Uterus (tissue), 4 donors: ENCODE results near the gene TMEM45A. TPM values are rescaled to one million over a fixed set of nuclear protein-coding genes. Genes with fewer than 3 reads are reported as not detected.

Source experiments
- DNase-seq, 2 donors: peaks; one replicate each; pipeline ENCODE4 v3.0.0-alpha.2; 2019 to 2020
- H3K27ac ChIP-seq, 2 donors: fragments of 200-600 bp; sonication (generic); 1 replicate in 1 of 2; 2 replicates in 1 of 2; pipeline ENCODE4 v1.5.1; 2016 to 2018
- H3K27me3 ChIP-seq, 2 donors: fragments of 200-600 bp; sonication (generic); one replicate each; pipeline ENCODE4 v1.5.1; 2018 to 2019; ENCODE audit warnings: control low read depth in 1 of 2
- H3K36me3 ChIP-seq, 2 donors: fragments of 200-600 bp; sonication (generic); one replicate each; pipeline ENCODE4 v1.5.1; 2019; ENCODE audit warnings: control low read depth in 1 of 2
- H3K4me1 ChIP-seq, 2 donors: fragments of 200-600 bp; sonication (generic); one replicate each; pipeline ENCODE4 v1.5.1; 2018 to 2019; ENCODE audit warnings: control low read depth in 1 of 2
- H3K4me3 ChIP-seq, 2 donors: fragments of 200-600 bp; sonication (generic); 1 replicate in 1 of 2; 2 replicates in 1 of 2; pipeline ENCODE4 v1.5.1; 2018 to 2019; ENCODE audit warnings: mild to moderate bottlenecking in 1 of 2
- H3K9me3 ChIP-seq, 2 donors: fragments of 200-600 bp; sonication (generic); one replicate each; pipeline ENCODE4 v1.5.1; 2019; ENCODE audit warnings: control low read depth in 1 of 2
- POLR2A ChIP-seq, 2 donors: fragments of 450-650 bp; IDR thresholded peaks; one replicate each; pipeline ENCODE4 v1.6.1; 2016; ENCODE audit warnings: antibody characterized with exemption in 2 of 2, mild to moderate bottlenecking in 1 of 2, moderate library complexity in 1 of 2
- intact Hi-C: fragments of 100-400 bp; cut with DNase I; formaldehyde crosslinking; loops from one replicate; pipeline ENCODE4 v1.15.1; 2023; ENCODE audit warnings: low total_unique reads
- total RNA-seq, 4 donors: library from RNA; depleted of rRNA in 3 of 4; stranded (reverse); fragments of >200 nt in 3 of 4; gene quantifications; one replicate each; pipeline versions ENCODE4 v1.1.0 to v1.2.4, GENCODE V29; 2014 to 2023
- TF ChIP-seq, protein P1 (sequence below), 4 experiments: fragments of 200-600 bp in 2 of 4; fragments of 450-650 bp in 2 of 4; sonication (generic) in 2 of 4; IDR thresholded peaks; one replicate each; pipeline ENCODE4 v1.5.1; 2016 to 2019; ENCODE audit warnings: antibody characterized with exemption in 4 of 4, mild to moderate bottlenecking in 2 of 4, moderate library complexity in 1 of 4
- donor health status: DM: yes; HTN: yes; CAD: no.

Gene TMEM45A
- total RNA-seq, 4 donors from 2014 or later, result 15.4 to 51.0 (median 28.3) TPM

DNA sequence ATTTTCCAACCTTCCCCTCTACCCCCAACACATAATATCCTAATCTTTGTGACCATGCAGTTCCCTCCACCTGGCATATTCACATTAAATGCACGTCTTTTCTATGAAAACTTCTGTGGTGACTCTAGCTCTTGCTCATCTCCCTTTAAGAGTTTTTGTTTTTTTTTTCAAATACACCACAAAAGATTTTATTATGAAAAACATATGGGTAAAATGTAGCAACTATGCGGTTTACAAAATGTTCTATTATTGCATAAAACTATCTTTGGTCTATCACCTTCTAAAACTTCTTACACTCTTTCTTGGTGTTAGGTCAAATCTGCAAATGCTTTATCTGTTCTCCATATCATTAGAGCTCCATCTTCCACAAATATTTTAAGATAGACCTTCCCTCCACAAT is 78.4 kb downstream of the TMEM45A start:
- H3K4me3 ChIP-seq, result no peak overlapping the region
- intact Hi-C loops, result no loop called here
- no peak overlapping the region for H3K27ac ChIP-seq
- TF ChIP-seq POLR2A (IDR thresholded peaks at IDR 0.05), result no peak
- TF ChIP-seq, protein P1, sequence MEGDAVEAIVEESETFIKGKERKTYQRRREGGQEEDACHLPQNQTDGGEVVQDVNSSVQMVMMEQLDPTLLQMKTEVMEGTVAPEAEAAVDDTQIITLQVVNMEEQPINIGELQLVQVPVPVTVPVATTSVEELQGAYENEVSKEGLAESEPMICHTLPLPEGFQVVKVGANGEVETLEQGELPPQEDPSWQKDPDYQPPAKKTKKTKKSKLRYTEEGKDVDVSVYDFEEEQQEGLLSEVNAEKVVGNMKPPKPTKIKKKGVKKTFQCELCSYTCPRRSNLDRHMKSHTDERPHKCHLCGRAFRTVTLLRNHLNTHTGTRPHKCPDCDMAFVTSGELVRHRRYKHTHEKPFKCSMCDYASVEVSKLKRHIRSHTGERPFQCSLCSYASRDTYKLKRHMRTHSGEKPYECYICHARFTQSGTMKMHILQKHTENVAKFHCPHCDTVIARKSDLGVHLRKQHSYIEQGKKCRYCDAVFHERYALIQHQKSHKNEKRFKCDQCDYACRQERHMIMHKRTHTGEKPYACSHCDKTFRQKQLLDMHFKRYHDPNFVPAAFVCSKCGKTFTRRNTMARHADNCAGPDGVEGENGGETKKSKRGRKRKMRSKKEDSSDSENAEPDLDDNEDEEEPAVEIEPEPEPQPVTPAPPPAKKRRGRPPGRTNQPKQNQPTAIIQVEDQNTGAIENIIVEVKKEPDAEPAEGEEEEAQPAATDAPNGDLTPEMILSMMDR (IDR thresholded peaks at IDR 0.05), result no peak
- no peaks in the 10 kb centered on the region for H3K36me3 ChIP-seq
- no peaks in the 10 kb centered on the region for H3K4me1 ChIP-seq
- no peaks in the 10 kb centered on the region for H3K9me3 ChIP-seq
- DNase-seq, result no peak
- H3K27me3 ChIP-seq, result no peaks in the 10 kb centered on the region

DNA sequence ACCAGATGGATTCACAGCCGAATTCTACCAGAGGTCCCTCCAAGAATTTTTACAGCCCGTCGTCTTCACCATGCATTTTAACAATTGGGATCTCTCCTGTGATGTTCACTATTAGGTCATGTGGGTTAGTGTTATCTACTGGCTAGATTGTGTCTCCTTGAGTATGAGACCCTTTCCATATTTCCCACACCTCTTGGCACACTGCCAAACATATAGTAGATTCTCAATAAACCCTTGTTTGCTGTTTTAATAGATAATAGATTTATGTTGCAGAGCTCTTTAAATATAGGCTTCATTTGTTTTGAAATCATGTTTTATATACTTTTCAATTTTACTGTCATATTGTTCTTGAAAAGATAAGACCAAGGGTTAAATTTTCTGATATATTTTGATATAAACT is 82.1 kb downstream of the TMEM45A start:
- Histone ChIP-seq H3K9me3 (no peaks in the 10 kb centered on the region), H3K4me3 (no peak overlapping the region), H3K4me1 (no peaks in the 10 kb centered on the region), H3K27ac (no peak overlapping the region), H3K36me3 (no peaks in the 10 kb centered on the region), H3K27me3 (no peaks in the 10 kb centered on the region)
- DNase-seq, result no peak
- TF ChIP-seq, protein P1 (IDR thresholded peaks at IDR 0.05), result no peak
- no peak for TF ChIP-seq POLR2A (IDR thresholded peaks at IDR 0.05)
- intact Hi-C loops, result no loop called here

DNA sequence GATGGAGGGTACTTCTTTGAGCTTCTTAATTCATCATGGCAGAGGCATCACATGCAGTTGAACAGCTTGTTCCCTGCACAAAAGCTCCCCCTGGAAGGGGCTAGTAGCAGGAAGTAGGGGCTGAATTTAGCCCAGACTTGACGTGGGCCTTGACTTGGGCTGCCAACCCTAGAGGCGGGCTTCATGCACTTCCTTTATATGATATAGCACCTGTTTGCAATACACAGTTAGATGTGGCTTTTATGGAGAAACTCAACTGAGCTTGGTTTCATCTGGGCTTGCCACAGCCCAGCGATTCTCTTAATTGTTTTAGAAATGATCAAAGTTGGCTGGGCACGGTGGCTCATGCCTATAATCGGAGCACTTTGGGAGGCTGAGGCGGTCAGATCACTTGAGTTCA is 83.3 kb downstream of the TMEM45A start:
- Histone ChIP-seq H3K4me1 (no peaks in the 10 kb centered on the region), H3K27ac (no peak overlapping the region), H3K36me3 (no peaks in the 10 kb centered on the region), H3K27me3 (no peaks in the 10 kb centered on the region), H3K4me3 (no peak overlapping the region), H3K9me3 (no peaks in the 10 kb centered on the region)
- TF ChIP-seq POLR2A (IDR thresholded peaks at IDR 0.05), result no peak
- TF ChIP-seq, protein P1 (IDR thresholded peaks at IDR 0.05), result no peak
- no peak for DNase-seq
- intact Hi-C loops, result no loop called here

DNA sequence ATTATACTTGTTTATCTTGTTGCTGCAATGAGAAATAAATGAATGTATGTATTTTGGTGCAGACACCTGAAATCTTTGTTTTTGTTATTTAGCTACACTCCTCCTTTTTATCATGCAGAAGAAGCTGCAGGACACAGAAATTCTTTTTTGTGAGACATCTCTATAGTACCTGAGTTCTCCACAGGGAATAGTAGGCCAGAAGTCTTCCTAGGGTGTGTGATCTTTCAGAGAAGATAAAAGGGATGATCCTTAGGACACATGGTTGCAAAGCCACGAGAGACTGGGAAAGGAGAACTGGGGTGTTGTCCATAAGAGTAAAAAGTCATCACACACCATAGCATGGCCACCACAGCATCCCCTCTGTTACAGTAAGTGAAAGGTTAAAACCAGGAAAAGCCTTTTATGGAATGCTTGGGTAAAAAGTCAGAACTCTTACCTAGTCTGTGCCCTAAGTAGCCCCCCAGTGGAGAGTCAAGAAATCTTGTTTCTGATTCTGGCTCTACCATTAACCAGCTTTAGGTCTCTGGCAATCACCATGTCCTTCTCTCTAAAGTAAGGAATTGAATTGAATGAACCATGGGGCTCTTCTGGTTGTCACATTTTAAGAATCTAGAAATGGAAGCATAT is 85.1 kb downstream of the TMEM45A start:
- TF ChIP-seq POLR2A (IDR thresholded peaks at IDR 0.05), result no peak
- TF ChIP-seq, protein P1 (IDR thresholded peaks at IDR 0.05), result no peak
- no peak for DNase-seq
- intact Hi-C loops, result no loop called here
- Histone ChIP-seq H3K4me1 (no peaks in the 10 kb centered on the region), H3K36me3 (no peaks in the 10 kb centered on the region), H3K4me3 (no peak overlapping the region), H3K9me3 (no peaks in the 10 kb centered on the region), H3K27me3 (no peaks in the 10 kb centered on the region), H3K27ac (no peak overlapping the region)

DNA sequence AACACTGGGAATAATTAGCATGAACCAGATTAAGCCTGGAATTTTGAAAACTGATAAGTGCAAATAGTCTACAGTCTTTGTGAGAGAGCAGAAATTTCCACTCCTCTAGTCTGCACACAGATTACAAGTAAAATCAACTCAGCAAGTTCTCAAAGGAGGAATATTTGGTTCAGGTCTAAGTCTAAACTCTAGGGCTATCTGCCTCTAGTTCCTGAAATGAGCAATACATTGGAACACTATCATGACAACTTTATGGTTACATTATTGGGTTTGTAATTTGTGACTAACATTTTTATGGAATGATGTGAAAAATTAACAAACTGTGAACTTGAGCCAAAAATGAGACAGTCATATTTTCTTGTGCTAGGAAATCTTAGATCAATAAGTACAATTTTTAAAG is 86.2 kb downstream of the TMEM45A start:
- no peak for DNase-seq
- TF ChIP-seq, protein P1 (IDR thresholded peaks at IDR 0.05), result no peak
- TF ChIP-seq POLR2A (IDR thresholded peaks at IDR 0.05), result no peak
- intact Hi-C loops, result no loop called here
- Histone ChIP-seq H3K36me3 (no peaks in the 10 kb centered on the region), H3K4me3 (no peak overlapping the region), H3K27ac (no peak overlapping the region), H3K27me3 (no peaks in the 10 kb centered on the region), H3K4me1 (no peaks in the 10 kb centered on the region), H3K9me3 (no peaks in the 10 kb centered on the region)
